Stimulated activated CD4-positive, alpha-beta T cell treated with anti-CD3 and anti-CD28 coated beads, TNF-alpha, amount 100 ng/mL, for 1 hour (primary cell): Measurements from ENCODE around the gene KIF1B.
"Not testable (repeated sequence)": the region's sequence is repeated elsewhere in the genome, so short reads cannot be mapped to it uniquely, and the experiment has no call there.

Experiments used
- DNase-seq, 3 donors: peaks; one replicate each; pipeline ENCODE4 v3.0.0-alpha.2; 2020; ENCODE audit warnings: low read depth in 3 of 3, low spot score in 1 of 3

The KIF1B gene

DNA sequence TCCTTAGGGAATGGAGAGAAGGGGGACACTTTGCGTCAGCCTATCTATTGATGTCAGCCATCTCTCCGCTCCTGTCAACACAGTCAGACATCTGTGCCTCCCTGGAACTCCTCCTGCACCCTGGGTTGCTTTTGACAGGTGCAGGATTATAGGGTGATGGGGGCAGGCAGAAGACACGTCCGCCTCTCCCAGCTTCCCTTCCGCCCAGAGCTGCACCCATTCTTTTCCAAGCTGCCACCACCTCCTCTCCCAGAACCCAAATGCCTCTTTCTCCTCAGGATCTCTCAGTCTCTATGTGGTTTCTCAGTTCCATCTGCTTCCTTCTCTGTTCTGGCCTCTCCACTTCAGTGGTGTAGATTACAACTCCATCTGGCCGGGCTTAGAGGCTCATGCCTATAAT, 17.1 kb upstream of the KIF1B start:
- DNase-seq, result no peak

DNA sequence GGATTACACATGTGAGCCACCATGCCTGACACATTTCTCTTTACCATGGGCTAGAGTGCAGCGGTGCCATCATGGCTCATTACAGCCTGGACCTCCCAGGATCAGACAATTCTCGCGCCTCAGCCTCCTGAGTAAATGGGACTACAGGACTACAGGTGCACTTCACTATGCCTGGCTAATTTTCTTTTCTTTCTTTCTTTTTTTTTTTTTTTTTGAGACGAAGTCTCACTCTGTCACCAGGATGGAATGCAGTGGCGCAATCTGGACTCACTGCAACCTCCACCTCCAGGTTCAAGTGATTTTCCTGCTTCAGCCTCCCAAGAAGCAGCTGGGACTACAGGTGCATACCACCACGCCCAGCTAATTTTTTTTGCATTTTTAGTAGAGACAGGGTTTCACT, 14.8 kb upstream of the KIF1B start:
- no peak for DNase-seq

DNA sequence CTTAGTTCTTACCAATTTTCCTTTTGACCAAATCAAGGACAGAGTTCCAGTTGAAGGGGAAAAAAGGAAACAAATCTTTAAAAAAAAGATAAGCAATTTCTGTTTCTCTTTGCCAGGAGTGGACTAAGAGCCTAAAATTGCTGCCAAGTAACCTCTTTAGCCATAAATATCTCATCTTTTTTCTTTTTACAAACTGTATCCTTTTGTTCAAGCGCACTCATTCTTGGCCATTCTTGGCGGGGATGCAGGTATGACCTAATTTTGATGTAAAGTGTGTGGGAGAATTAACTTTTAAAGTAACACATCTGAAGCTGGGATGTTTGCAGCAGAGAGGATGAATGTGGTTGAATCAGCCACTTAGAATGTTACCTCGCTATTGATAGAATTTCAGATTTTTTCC, 13.4 kb upstream of the KIF1B start:
- no peak for DNase-seq

DNA sequence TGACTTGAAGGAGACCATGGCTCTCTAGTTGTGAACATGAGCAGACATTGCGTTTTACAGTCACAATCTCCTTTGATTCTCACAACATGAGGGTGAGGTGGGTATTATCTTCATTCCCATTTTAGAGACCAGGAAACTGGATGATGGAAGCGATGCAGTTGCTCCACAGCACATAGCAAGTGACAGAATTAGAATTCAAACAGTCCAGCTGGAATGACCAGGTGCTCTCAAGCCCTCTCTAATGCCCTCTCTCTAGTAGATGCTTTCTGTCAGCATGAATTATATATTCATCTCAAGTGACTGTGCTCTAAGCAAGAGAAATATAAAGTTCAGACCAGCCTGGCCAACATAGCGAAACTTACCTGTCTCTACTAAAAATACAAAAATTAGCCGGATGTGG, 9.8 kb upstream of the KIF1B start:
- no peak for DNase-seq

DNA sequence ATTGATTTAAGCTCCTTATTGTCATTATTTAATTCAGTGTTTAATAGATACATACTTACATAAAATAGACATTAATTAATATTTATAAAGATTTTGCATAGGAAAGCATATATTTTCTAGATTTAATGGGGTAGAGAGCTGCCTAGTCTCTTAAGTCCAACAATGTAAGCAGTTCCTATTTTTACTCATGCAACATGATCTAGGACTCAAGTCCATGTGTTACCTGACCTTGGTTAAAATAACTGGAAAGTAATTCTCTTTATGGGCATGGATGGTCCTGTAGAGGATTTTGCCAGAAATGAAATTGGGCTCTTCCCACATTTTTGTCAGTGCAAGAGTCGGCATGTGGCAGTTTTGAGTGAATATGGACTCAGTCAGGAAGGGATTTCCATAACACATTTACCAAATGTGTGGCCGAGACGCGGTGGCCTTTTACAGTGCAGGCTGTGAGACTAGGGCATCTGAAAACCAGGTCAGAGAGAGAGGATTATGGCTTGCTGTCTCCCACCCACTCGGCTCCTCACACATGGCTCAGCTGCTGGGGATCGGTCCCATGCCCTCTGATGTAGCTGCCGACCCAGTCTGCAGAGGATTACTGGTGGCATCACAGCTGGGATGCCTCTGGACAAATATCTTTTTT, 6.2 kb upstream of the KIF1B start:
- DNase-seq, result no peak

DNA sequence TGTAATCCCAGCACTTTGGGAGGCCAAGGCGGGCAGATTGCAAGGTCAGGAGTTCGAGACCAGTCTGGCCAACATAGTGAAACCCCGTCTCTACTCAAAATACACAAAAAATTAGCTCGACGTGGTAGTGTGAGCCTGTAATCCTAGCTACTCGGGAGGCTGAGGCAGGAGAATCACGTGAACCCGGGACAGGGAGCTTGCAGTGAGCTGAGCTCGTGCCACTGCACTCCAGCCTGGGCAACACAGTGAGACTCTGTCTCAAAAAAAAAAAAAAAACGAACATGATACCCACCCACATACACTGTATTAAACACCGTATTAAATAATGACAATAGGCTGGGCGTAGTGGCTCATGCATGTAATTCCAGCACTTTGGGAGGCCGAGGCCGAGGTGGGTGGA, 5.2 kb upstream of the KIF1B start:
- DNase-seq, result not testable (repeated sequence)

DNA sequence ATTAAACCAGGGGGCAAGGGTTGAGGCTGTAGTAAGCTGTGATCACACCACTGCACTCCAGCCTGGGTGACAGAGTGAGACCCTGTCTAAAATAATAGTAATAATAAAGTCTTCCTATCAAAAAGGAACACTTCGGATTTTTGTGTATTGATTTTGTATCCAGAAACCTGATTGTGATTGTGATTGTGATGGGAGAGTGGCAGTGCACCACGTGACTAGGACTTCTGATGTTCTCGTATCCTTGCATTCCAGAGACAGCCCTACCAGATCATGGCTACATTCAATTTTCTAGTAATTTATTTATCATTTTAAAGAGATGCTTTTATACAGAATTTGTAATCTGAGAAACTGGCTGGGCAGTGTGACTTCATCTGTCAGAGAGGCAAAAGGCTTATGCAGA, 2.6 kb upstream of the KIF1B start:
- no peak for DNase-seq

DNA sequence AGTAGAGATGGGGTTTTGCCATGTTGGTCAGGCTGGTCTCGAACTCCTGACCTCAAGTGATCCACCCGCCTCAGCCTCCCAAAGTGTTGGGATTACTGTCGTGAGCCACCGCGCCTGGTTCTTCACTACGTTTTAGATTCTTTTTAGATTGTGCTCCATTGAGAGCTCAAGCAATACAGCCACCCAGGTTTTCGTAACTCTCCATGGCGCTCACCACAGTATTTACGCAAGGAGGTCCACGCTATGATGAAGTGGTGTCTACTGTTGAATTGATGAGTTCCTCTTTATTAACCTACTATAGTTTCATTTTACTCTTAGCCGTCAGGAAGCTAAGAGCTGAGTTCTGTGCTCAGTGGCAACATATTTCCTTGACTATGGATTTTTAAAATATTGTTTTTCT, 1.8 kb upstream of the KIF1B start:
- no peak for DNase-seq

DNA sequence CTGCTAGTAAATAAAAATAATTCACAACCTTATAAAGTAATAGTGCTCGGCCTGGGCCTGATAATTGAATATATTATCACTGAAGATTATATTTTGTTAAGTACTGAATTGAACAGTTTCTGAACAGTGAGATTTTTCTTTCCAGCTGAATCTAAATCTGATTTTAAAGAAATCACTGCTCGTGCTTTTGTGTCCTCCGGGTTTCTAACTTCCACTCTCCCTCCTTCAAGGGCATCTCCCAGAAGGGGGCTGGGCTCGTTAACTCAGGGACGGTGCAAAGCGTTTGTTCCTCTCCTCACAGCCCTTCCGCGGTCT, 823 bp upstream of the KIF1B start:
- DNase-seq, result no peak

DNA sequence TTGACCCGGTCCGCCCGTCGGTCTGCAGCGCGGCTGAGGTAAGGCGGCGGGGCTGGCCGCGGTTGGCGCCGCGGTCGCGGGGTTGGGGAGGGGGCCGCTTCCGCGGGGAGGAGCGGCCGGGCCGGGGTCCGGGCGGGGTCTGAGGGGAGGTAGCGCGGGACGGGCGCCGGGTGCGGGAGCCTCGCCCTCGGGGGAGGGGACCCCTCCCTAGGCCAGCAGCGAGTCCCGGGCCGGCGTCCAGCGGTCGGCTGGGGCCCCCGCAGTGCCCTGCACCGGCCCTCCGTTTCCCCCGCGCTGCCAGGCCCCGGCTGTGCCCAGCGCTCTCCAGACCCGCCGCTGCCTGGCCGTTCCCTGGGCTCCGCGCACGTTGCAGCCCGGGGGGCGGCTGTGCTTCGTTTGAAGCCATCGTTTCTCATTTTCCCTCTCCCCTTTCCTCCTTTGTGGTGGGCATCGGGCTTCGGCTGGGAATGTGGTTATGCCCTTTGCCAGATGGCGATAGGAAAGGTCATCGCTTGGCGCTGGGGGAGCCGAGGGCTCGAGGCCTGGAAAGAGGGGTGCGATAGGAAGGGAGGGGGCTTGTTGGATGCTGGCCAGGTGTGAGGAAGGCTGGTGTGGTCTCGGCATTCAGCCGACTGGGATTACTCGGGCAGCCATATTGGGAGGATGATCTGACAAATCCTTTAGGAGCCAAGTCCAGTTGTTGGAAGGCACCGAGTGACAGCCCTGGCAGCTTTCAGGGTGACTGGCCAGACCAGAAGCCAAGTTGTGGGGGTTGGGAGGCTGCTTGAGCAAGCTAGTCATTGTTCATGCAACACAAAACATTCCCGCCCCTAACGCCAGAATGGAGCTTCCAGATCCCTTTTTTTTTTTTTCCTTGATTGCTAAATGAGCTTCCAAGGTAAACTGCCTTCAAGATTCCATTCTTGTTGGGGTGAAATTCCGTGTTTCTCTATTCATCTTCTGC, 753 bp downstream of the KIF1B start:
- no peak for DNase-seq

DNA sequence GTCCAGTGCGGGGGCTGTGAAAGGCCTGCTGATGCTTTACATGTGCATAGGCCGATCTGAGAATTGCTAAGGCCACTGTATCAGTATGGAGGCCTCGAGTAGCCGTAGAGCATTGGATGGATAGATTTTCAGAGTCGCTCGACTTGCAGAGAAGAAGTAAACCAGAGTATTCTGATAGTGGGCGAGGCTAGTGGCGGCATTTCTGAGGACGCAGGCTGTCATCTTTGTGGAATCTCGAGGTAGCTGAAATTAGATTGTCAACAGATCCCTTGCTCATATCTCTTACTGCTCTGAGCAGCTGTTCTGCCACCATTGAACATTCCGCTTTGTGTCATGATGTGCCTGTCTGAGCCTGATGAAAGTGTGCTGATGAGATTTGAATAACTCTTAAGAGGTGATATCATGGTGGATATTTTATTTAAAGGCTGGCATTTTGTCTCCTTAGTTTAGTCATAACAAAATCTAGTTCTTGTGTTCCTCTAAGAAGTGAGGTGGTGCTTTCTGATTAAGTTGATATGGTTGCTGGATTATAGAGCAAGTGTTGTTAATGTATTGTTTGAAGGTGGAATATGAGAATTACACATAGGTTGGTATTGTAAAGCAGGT, 1.5 kb downstream of the KIF1B start:
- no peak for DNase-seq

DNA sequence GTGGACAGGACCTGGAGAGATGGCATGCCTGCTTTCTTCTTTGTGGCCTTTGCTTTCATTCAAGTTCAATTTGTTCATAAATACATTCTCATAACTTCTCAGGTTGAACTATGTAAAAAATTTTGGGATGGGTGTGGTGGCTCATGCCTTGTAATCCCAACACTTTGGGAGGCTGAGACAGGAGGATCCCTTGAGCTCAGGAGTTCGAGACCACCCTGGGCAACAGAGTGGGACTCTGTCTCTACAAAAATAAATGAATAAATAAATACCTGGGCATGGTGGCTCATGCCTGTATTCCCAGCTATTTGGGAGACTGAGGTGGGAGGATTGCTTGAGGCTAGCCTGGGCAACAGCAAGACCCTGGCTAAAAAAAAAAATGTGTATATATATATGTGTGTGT, 2.1 kb downstream of the KIF1B start:
- DNase-seq, result no peak

DNA sequence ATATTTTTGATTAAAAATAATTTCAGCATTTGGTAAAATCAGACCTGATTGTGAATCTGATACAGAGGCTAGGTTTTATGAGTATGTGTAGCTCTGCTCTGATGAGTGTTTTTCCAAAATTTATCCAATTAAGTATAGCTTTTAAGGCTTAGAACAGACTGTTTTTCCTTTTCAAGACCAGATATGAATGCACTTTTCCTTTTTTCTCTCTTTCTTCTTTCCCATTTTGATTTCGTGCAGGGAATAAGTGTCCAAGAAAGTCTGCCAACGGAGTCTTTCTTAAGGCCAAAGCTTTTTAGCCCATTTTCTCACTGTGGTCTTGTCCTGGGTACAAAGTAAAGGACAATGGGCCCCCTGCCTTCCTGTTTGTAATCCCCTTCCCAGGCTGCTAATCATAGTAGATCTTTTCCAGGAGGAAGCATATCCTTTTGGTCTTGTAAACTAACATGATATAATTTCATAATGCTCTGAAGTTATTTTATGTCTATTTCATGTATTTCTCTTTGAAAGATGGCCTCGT, 2.9 kb downstream of the KIF1B start:
- no peak for DNase-seq

DNA sequence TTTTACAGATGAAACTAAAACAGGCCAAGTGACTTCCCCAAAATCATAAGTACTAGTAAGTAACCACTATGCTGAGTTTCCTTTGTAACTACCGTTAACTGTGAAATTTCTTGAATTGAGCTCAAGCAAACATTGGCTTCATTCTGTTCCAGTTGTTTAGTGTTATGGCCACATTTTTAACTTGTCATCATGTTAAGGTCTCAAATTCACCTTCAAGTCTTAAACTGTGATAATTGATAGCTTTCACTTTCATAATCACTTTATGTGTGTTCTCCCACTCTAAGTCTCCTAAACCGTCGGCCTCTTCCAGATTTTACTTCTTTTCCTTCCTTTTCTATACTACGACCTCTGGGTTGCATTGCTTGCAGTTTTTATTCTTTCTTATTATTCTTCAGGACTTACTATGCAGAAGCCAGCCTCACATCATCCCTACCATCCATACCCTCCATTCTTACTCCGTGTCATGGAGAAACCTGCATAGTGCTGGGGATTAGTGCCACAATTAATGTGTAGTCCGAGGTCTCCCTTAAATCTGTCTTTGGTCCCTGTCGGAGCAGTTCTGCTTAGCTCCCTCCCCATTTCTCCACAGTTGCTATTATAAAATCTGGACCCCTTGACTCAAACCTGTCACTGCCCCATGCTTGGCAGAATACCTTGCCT, 5.8 kb downstream of the KIF1B start:
- DNase-seq, result no peak

DNA sequence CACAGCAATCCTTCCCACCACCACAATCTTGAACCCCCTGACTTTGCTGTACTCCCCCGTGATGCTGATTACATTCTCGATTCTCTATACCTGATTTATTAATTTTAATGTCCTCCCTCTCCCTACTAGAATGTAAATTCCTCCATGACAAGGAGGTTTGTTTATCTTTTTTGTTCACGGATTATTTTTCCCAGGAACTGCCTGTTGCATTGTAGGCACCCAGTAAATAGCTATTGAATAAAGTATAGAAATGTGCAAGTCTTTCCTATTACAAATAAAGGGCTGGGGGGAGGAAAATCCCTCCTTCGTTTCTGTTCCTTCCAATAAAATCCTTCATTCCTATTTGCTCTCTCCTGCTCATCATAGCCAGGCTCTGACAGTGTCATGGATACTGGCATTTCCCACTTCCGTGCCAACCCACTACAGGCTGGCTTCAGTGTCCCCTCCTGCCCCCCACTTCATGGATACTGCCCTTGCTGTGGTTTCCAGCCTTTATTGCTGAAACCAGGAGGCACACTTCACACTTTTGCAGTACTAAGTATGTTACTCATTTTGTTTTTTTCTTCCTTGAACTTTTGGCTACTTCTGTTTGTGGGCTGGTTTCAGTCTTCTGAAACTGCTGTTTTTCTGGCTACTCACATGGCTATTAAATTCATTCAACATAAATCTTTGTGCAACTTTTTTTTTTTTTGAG, 7.5 kb downstream of the KIF1B start:
- no peak for DNase-seq

DNA sequence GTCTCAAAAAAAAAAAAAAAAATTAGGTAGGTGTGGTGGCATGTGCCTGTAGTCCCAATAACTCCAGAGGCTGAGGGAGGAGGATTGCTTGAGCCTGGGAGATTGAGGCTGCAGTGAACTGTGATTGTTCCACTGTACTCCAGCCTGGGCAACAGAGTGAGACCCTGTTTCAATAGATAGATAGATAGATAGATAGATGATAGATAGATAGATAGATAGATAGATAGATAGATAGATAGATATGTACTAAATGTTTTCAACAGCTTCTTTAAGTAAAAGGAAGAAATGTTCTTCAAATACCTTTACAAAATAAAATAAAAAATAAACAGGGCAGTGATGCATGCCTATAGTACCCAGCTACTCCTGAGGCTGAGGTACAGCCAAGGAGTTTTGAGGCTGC, 9.8 kb downstream of the KIF1B start:
- DNase-seq, result no peak

DNA sequence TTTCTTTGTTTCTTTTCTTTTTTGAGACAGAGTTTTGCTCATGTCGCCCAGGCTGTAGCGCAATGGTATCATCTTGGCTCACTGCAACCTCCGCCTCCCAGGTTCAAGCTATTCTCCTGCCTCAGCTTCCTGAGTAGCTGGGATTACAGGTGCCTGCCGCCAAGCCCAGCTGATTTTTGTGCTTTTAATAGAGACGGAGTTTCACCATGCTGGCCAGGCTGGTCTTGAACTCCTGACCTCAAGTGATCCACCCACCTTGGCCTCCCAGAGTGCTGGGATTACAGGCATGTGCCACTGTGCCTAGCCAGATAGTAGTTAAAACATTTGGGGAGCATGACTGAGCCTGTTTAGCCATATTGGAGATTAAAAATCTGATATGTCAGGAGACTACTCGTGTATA, 10.3 kb downstream of the KIF1B start:
- DNase-seq, result not testable (repeated sequence)

DNA sequence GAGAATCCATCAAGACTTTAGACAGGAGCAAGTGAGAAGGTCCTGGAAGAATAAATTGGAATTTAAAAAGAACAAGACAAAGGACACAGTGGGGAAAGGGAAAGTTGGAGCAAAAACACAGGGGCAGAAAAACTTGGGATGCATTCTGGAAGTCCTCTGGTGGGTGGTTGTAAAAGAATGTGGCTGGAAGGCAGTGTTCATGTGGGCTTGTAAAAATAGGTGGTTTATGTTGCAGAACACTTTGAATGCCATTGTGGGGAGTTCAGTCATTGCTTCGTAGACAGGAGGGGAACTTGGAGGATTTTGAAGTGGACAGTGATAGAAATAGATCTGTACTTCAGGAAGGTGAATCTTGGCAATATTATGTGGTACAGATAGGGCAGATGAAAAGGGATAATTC, 15.2 kb downstream of the KIF1B start:
- DNase-seq, result no peak

DNA sequence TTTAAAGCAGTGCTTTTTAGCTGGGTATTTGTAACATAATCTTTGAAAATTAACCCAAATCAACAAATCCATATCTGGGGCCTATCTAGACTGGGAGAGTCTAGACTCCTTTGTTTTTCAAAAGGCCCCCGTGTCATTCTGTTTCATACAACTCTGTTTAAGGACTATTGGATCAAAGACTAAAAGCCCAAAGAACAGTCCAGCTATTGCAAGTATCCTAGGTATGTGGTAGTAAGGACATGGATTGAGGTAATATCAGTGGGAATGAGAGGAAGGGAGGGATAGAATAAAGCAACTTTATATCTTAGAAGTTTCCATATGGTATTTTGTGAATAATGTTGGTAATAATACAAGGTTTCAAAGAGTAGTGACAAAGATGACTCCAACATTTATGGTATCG, 18.2 kb downstream of the KIF1B start:
- DNase-seq, result no peak

DNA sequence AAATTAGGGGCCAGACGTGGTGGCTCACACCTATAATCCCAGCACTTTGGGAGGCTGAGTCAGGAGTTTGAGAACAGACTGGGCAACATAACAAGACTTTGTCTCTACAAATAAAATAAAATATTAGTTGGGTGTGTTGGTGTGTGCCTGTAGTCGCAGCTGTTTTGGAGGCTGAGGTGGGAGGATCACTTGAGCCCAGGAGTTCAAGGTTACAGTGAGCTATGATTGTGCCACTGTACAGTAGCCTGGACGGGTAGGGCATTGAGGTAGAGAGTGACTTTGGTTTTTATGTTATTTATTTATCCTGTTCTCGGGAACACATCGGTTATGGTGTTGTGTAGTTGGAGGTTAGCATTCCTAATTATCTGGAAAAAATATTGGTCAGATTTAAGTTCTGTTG, 19.5 kb downstream of the KIF1B start:
- no peak for DNase-seq

DNA sequence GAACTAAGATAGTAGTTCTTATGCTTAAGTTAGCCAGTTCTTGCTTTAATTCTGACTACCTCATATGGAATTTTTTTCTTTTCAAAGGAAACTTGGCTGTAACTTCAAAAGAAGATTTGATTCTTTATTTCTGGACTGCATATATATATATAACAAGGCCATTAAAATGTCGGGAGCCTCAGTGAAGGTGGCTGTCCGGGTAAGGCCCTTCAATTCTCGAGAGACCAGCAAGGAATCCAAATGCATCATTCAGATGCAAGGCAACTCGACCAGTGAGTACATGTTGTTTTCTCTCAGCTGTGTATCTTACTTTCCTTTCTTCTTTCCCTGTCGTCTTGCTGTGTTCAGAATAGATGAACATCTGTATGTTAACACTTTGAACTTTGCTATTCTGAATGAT, 21.8 kb downstream of the KIF1B start:
- DNase-seq, result no peak
